GM18498 (cell line): ENCODE measurements around the gene PDE4C.

Experiments used
- ATAC-seq: cut with Tn5 transposase; IDR thresholded peaks from one replicate; pipeline ENCODE4 v1.9.1; 2021; ENCODE audit warnings: mild to moderate bottlenecking, moderate library complexity; ENCODE audit not compliant: unreplicated experiment

PDE4C gene

GRCh38 chr19:18254546-18255503 lies 28.6 kb upstream of the PDE4C start:
- ATAC-seq: no peak

DNA sequence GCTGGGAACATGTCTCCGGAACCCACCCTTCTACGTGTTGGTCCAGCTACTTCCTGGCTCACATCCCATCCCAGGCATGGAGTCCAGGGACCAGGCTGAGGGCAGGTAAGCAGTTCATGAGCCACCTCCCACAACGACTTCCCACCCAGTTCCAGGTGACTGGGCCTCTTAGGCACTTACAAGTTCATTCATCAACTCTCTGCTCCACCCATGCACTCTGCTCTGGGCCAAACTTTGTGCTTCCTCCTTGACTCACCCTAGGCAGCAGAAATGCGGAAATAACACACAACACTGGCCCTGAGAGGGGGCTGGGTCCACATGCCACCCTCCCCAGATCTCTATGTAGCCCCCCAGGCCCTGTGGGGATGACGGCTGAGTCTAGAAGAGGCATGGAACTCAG lies 27.5 kb upstream of the PDE4C start:
- no peak for ATAC-seq

DNA sequence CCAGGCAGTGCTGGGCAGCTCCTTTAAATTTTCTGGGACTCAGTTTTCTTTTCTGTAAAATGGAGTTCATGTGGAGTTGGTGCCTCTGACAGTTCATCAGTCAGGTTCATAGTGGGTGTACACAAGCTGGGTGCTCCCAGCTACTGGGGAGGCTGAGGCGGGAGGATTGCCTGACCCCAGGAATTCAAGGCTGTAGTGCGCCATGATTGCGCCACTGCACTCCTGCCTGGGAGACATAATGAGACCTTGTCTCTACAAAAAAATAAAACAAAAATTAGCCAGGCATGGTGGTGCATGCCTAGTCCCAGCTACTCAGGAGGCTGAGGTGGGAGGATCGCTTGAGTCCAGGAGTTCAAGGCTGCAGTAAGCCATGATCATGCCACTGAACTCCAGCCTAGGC lies 26.9 kb upstream of the PDE4C start:
- no peak for ATAC-seq

DNA sequence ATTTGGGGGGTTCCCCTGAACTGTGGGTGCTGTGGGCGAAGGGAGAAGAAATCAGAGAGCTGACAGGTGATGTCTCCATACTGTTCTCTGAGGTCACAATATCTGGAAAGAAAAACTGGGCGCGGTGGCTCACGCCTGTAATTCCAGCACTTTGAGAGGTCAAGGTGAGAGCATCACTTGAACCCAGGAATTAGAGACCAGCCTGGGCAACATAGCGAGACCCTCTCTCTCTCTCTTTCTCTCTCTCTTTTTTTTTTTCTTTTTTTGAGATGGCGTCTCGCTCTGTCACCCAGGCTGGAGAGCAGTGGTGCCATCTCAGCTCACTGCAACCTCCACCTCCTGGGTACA lies 26.1 kb upstream of the PDE4C start:
- no peak for ATAC-seq

DNA sequence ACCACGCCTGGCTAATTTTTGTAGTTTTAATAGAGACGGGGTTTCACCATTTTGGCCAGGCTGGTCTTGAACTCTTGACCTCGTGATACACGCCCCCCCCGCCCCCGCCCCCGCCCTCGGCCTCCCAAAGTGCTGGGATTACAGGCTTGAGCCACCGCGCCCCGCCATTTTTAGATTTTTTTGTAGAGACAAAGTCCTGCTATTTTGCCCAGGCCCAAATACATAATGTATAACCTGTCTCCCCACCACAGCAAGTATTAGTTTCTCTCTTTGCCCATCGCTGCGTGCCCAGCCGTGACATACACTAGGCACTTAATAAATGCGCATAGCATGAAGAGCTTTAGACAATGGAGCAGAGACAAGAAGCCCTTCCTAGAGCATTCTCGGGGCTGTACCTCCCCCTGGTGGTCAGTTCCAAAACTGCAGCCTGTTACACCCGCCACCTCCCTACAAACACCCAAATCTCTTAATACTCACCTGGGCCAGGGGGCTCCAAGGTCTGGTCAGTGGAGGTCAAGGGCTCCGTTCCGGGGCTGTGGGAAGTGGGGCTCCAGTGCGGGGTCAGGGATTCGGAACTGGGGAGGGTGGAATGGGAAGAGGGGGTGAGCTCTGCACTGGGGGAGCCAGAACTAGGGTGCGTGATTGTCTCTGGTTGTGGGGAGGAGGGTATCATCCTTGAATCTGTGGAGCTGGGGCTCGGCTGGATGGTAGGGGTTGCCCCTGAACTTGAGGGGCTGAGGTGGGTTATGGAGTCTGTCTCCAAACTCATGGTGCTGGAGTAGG lies 25.5 kb upstream of the PDE4C start:
- no peak for ATAC-seq

DNA sequence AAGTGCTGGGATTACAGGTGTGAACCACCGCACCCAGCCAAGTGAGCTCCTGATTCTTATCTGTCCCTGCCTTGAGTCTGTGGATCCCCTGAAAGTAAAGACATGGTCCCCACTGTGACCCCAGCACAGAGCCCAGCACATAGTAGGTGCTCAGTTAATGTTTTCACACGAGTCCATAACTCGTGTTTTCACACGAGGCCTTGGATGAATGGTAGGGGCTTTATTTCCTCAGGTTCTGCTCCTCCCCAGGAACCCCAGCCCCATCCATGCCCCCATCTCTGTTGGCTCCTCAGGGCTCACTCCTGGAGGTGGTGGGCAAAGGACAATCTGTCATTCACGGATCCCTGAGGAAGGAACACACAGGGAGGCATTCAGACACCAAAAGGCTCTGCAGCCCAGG lies 23.6 kb upstream of the PDE4C start:
- no peak for ATAC-seq

- ATAC-seq: no peak
Measured at GRCh38 chr19:18245297-18245696, 19.1 kb upstream of the PDE4C start.

- no peak for ATAC-seq
Measured at GRCh38 chr19:18239303-18239702, 13.1 kb upstream of the PDE4C start.

DNA sequence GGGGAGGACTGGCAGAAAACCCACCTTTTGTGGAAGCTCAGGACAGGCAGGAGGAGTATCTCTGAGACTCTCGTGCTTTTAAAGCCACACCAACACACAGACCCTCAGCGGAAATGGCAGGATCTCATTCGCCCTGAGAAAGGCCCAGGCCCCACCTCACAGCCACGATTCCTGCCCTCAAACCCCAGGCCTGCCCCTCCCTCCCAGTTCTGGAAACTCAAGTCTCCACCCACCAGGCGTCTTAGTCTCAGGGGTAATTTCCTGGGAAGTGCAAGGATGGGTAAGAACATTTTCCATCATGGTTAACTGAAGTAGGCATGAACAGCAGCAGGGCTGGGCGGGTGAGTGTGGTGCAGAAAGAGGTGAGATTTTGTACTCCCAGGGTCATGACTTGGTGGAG lies 8.0 kb upstream of the PDE4C start:
- ATAC-seq: no peak

DNA sequence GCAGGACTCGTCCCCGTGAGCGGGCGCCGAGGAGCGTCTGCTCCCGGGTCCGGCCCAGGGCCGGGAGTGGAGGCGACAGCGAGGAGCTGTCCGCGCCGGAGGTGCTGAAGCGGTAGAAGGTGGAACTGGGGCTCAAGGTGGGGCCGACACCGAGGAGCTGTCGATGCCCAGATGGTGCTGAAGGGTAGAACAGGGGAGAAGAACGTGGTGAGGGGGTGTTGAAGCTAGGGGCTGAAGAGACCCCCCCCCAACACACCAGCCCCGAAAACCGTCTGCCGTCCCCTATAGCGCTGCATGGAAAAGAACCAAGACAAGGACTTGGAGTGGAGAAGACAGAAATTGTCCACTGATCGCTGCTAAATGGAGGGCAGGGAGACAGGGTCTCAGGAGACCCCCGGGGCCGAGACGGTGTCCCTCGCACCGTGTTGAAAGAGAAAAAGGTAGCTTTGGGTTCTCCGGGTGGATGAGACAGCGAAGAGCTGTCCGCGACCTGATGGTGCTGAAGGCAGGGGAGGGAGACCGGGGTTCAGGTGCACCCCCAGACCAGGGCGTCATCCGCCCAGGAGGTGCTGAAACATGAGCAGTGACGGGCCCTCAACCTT lies 7.1 kb upstream of the PDE4C start:
- no peak for ATAC-seq

DNA sequence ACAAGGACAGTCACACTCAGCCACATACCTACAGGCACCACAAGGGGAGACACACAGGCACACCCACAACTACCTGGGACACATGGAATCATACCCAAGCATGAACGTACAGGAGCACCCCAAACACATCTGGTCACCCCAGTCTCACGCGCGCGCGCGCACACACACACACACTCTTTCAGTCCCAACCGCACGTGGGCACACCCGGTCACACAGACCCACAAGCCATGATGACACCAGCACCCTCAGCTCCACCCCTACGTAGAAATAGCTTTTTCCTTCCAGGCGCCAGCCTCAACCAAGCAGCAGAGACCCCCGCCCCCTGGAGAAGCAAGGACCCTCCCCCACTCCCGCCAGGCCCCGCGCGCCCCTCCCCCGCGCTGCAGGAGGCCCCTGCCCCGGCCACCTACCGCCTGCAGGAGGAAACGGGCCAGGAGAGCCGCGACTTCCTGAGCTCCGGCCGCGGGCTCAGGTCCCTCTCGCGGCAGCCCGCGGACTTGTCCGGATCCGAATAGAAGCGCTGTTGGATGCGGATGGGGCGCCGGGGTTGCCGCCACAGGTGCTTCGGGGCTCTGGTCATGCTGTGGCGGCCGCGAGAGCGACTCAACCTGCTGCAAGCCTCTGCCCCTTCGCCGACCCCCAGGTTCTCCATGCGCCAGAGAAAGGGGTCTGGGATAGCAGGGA lies 6.4 kb upstream of the PDE4C start:
- no peak for ATAC-seq

DNA sequence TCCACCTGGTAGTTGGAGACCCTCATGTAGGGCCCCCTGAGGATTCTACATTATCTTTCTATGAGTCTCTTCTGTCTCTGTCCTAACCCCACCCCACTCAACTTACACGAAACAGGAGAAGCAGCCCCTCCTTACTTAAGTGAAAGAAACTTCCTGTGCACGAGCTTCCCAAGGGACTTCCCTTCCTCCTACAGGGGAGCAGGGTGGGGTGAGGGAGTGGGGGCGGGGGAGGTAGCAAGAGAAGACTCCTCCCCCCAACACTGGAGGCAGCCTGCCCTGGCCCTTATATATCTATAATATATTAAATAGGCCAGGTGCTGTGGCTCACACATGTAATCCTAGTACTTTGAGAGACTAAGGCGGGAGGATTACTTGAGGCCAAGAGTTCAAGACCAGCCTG lies 5.5 kb upstream of the PDE4C start:
- ATAC-seq: no peak

DNA sequence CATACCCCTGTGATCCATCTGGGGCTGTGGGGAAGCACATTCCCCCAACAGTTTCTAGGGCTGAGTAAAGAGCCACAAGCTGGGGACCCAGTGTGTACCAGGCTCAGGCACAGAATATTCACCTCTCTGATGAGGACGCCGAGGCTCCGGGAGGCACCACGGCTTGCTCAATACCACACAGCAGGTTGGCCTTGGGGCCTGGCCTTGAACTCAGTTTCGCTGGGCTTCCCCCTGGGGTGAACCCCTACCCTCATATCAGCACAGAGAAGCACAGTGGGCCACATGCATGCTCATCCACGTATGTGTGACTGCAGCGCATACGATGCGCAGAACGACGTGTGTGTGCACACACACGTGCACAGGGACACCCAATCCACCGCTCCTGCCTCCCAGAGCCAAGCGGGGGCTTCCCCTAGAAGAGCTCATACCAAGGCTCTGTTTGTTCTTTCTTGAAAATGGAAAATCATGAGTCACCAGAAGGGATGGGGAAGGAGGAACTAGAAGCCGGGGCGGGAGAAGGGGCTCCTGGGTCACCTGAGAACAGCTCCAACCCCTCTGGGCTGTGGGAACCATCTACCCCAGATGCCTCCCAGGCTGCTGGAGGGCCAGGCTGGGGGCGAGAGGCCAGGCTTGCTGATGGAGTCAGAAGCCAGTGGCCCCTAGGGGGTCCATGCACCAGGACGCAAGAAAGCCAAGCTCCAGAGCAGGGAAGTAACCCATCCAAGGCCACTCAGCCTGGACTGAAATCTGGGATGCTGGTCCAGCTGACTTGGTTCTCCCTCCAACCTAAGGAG lies 4.9 kb upstream of the PDE4C start:
- ATAC-seq: no peak

DNA sequence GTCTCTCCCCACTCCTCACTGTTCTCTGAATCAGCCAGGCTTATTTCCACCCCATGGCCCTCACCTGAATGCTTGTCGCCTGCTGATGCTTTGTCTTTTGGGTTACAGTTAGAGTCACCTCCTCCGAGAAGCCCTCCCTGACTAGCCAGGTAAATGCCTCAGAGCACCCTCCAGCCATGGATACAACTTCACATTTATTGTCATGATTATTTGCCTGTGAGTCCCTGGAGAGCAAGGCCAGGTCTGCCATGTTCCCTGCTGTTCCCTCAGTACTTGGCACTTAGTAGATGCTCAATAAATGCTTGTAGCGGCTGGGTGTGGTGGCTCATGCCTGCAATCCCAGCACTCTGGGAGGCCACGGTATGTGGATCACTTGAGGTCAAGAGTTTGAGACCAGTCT lies 3.7 kb upstream of the PDE4C start:
- no peak for ATAC-seq

DNA sequence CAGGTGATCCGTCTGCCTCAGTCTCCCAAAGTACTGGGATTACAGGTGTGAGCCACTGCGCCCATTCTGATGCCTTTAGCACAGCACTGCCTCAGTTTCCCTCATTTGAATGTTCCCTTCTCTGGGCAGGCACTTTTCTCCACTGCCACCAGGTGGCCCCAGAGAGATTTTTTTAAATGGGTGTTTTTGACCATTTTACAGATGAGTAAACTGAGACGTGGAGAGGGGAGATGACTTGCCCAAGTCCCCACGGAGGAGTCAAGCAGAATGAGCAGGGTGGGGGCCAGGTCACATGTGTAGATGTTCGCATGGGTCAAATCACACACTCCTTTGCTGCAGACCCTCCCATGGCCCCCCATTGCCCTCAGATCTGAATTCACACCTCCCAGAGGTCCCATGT lies 3.2 kb upstream of the PDE4C start:
- ATAC-seq: no peak

GRCh38 chr19:18227781-18228271 lies 1.6 kb upstream of the PDE4C start:
- ATAC-seq: no peak

DNA sequence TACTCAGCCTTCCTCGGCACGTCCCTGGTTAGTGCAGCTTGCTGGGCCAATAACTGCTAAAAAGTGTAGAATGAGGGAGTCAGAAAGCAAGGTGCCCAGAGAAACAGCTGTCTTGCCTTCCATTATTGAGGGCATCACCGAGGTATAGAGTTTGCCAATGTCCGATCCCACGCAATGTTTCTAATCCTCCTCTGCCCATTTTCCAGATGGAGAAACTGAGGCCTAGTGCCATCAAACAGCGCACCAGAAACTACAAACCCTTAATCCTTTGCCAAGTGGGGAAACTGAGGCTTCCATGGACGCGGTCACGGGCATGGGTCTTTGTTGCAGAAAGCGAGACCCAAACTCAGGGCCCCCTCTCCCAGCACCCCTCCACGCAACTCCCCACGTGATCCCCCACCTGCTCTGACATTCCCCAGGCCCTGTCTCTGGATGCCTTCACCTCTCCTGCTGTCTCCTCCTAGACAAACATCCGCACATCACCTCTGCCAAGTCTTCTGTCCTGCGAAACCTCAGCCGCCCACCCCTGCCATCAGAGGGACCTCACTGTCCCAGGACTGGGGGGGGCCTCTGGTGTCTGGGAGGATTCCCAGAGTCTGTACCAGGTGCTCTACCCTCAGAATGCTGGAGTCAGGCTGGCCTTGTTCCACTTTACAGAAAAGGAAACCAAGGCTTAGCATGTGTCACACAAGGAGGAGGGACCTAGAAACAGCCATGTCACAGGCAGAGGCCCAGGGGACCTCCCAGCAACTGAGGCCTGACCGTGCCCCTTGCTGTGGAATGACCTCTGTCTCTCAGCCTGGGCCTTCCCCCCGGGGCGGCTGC lies 930 bp upstream of the PDE4C start:
- ATAC-seq: no peak

GRCh38 chr19:18225355-18225701 lies 910 bp downstream of the PDE4C start:
- ATAC-seq: no peak

- ATAC-seq: peak; percentile 97
Measured at GRCh38 chr19:18224525-18225354, 1.5 kb downstream of the PDE4C start.
